NB4 (cell line): ENCODE results near the gene FAM181A.

ENCODE experiments used
- CTCF ChIP-seq: IDR thresholded peaks from one replicate; pipeline ENCODE4 v1.5.1; 2012; ENCODE audit warnings: low read depth, low read length
- MYC ChIP-seq: IDR thresholded peaks from 2 replicates; pipeline ENCODE4 v1.6.1; 2011; ENCODE audit warnings: low read depth, low read length
- POLR2A ChIP-seq: IDR thresholded peaks from 2 replicates; pipeline ENCODE4 v1.6.1; 2011; ENCODE audit warnings: mild to moderate bottlenecking; ENCODE audit not compliant: insufficient read length; ENCODE audit errors: extremely low read depth
- TF ChIP-seq, protein P1 (sequence below): IDR thresholded peaks from 2 replicates; pipeline ENCODE4 v1.6.1; 2011; ENCODE audit warnings: low read depth, low read length

GRCh38 chr14:93924592-93925355, 2.4 kb upstream of the FAM181A start:
- TF ChIP-seq CTCF (no peak), POLR2A (no peak), MYC (no peak)
- TF ChIP-seq, protein P1, sequence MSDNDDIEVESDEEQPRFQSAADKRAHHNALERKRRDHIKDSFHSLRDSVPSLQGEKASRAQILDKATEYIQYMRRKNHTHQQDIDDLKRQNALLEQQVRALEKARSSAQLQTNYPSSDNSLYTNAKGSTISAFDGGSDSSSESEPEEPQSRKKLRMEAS, result no peak
